Choroid plexus epithelial cell (primary cell): ENCODE results near the gene CDK5RAP1.
"Not testable (repeated sequence)": the region's sequence is repeated elsewhere in the genome, so short reads cannot be mapped to it uniquely, and the experiment has no call there.

Experiments used
- DNase-seq: peaks from one replicate; pipeline ENCODE4 v3.0.0-alpha.2; 2010; ENCODE audit warnings: low read depth
- H3K4me3 ChIP-seq: 2 replicates; pipeline ENCODE4 v1.5.1; 2011; ENCODE audit warnings: low read depth, mild to moderate bottlenecking, control low read depth, low read length, moderate library complexity
- CTCF ChIP-seq: conservative IDR thresholded peaks from 2 replicates; pipeline ENCODE4 v1.5.1; 2011; ENCODE audit warnings: low read depth, mild to moderate bottlenecking, control low read depth, inconsistent platforms, low read length, moderate library complexity

Gene CDK5RAP1

DNA sequence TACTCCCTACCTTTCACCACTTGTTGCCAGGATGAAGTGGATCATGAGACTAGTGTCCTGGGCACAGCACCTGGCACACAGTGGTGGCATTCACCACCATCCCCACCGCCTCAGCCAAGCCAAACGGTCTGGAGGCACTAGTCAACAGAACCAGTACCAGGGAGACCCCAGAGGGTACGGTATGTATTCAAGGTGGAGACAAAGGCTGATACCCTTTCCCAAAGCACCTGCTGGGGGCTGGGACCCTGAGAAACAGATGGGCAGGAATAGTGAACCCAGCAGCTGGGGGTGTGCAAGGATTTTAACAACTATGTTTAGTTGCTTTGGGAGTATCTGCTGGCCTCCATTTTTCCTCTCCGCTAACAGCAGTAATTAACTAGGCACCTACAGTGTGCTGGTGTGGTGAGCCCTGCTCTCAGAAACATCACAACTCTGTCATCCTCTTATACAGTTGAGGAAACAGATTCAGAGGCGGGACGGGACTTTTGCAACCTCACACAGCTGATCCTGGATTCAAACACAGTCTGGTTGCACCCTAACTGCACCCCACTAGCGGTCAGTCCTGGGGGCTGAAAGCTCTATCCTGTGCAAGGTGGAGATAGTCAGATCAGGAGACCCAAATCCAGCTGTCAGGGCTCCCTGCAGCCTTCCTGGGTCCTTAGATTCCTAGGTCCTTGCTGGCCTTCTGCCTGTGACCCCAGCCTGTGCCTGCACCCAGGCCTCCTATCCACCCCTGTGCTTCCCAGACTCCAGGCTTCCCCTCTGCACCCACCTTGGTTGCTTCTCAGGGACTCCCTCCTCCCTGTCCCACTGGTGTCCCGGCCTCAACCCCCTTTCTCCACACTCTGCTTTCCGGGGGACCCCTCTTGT is 41.1 kb upstream of the CDK5RAP1 start:
- peak; percentile 15 for DNase-seq
- peak overlapping the region; percentile 72 for H3K4me3 ChIP-seq
- no peak for TF ChIP-seq CTCF

GRCh38 chr20:33441142-33441955 is 40.0 kb upstream of the CDK5RAP1 start:
- DNase-seq, result no peak
- H3K4me3 ChIP-seq, result no peak overlapping the region
- TF ChIP-seq CTCF, result no peak

DNA sequence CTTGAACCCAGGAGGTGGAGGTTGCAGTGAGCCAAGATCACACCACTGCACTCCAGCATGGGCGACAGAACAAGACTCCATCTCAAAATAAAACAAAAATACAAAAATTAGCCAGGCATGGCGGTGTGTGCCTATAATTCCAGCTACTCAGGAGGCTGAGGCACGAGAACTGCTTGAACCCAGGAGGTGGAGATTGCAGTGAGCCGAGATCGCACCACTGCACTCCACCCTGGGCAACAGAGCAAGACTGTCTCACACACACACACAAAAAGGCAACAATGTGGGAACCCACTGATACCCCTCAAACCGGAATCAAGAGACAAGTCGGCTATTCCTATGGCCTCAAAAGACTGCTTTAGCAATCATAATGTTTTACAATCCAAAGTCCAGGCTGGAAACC is 39.2 kb upstream of the CDK5RAP1 start:
- not testable (repeated sequence) for DNase-seq, H3K4me3 ChIP-seq

GRCh38 chr20:33438481-33438880 is 37.2 kb upstream of the CDK5RAP1 start:
- DNase-seq, result no peak
- no peak for TF ChIP-seq CTCF

GRCh38 chr20:33437141-33437911 is 36.0 kb upstream of the CDK5RAP1 start:
- TF ChIP-seq CTCF, result no peak
- no peak overlapping the region for H3K4me3 ChIP-seq
- peak; percentile 90 for DNase-seq

More at GRCh38 chr20:33438481-33438880, 37.2 kb upstream of the CDK5RAP1 start:
- no peak overlapping the region for H3K4me3 ChIP-seq

DNA sequence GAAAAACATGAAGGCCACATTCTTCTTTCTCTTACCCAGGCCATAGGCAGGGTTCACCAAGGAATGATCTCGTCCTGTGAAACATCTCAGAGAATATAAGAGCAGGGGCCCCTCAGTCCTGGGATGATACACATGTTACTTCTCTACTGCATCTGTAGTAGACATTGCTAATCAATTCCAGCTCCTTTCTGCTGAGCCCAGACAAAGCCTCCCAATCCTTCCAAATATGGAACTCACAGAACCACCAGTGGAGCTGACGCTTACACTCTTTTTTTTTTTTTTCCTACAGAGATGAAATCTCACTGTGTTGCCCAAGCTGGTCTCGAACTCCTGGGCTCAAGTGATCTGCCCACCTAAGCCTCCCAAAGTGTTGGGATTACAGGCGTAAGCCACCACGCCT is 33.1 kb upstream of the CDK5RAP1 start:
- TF ChIP-seq CTCF, result no peak
- DNase-seq, result no peak
- no peak overlapping the region for H3K4me3 ChIP-seq
